Suppressor macrophage treated with lipopolysaccharide for 1 hour (primary cell): ENCODE results near the gene MAP4K4.

Source experiments
- DNase-seq, 3 donors: peaks; one replicate each; pipeline ENCODE4 v3.0.0-alpha.2; 2020 to 2022

MAP4K4 gene

GRCh38 chr2:101723371-101724124 lies 26.0 kb downstream of the MAP4K4 start:
- DNase-seq: no peak

DNA sequence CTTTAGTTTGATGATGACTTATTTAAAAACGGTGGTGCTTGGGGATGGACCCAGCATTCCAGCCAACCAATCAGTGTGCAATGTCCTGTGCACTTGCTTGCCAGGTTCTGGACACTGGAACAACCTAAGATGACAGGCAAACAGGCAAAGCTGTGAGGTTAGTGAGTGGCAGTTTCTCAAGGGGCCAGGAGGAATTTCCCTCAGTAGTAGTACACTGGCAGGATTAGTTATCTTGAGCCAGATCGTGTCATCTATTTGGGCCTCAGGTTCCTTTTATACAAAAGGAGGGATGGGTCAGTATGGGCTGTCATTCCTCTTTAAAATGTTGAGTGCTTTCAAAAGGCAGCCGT lies 26.6 kb downstream of the MAP4K4 start:
- DNase-seq: peak in 1 of 3 donors; percentile 36

GRCh38 chr2:101725038-101725437 lies 27.5 kb downstream of the MAP4K4 start:
- no peak for DNase-seq

DNA sequence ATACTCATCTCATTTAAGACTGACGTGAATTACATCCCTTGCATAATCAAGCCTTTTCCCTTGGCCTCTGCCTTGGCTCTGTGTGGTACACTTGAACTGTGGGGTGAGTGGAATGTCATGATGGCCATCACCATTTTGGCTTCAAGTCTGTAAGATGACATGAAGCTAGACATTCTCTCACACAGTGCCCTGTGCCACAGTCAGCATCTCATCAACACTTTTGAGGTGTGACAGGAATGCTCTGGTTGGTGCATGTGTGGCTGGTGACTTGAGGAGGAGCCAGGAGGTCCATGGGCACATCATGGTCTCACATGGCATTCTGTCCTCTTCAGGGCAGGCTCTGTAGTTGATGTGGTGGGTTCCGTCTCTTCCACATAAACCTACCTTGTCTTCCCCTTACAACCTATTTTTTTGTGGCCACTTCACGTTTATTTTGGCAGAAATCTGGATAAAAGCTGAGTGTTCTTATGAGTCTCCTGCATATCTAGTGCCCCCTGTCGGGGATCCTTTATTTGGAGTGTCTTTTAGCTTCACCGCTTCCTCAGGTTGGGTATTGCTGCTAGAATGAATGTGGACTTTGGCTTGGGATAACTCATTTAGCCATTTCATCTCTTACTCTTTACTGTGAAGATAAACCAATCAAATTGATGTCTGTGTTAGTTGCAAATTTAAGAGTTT lies 28.1 kb downstream of the MAP4K4 start:
- DNase-seq: no peak

DNA sequence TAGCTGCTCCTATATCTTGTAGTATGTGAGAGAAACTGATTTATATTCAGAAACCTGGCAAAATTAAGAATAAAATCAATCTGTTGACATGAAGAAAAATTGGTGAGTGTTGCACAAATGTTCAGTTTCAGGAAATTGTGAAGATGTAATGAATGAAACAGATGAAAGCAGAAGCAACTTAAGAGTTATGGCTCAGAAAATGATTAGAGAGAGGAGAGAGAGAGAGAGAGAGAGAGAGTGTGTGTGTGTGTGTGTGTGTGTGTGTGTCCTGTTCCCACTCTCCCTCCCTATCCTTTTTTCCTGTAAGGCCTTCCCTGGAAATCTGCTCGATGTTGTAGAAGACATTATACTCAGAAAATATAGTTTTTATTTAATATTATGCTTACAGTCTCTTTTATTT lies 31.4 kb downstream of the MAP4K4 start:
- DNase-seq: no peak

GRCh38 chr2:101729521-101730190 lies 32.1 kb downstream of the MAP4K4 start:
- DNase-seq: no peak

DNA sequence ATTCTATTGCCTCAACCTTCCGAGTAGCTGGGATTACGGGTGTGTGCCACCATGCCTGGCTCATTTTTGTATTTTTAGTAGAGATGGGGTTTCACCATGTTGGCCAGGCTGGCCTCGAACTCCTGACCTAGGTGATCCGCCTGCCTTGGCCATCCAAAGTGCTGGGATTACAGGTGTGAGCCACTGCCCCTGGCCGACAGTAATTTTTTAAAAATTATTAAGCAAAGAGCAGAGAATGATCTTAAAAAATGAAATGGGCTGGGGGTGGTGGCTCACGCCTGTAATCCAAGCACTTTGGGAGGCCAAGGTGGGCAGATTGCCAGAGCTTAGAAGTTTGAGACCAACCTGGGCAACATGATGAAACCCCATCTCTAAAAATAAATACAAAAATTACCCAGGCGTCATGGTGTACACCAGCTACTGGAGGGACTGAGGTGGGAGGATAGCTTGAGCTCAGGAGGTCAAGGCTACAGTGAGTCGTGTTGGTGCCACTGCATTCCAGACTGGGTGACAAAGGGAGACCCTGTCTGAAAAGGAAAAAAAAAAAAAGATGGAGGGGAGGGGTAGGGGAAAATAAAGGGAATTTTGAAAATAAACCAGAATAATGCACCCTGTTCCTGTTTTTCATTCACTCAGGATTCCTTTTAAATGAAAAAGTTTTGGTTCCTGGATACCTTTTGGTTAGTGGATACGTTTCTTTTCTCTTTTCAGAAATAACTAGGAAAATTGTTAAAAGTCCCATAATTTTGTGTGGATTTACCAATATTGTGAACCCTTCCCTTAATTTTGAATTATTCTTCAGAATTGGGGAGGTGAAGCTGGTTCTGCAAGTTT lies 33.9 kb downstream of the MAP4K4 start:
- peak; percentile 68 to 75 (median 69) for DNase-seq

DNA sequence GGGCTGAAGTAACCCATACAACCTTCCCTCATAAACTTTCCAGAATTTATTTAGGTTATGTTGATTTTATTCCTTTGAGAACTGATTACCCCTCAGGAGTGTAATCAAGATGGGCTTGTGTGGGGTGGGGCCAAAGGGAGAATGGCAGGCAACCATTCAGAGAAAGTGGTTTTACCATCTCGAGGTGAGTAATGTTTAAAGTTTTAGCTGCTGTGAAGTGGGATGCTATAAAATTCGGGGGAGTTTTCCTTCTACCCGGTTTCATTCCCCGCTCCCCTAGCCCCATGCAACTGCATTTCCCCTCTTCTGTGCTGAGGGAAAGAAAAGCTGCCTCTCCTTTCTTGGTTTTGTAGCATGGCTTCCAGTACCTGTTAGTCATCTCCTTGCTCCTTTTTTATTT lies 34.7 kb downstream of the MAP4K4 start:
- no peak for DNase-seq

GRCh38 chr2:101732773-101733256 lies 35.3 kb downstream of the MAP4K4 start:
- no peak for DNase-seq

DNA sequence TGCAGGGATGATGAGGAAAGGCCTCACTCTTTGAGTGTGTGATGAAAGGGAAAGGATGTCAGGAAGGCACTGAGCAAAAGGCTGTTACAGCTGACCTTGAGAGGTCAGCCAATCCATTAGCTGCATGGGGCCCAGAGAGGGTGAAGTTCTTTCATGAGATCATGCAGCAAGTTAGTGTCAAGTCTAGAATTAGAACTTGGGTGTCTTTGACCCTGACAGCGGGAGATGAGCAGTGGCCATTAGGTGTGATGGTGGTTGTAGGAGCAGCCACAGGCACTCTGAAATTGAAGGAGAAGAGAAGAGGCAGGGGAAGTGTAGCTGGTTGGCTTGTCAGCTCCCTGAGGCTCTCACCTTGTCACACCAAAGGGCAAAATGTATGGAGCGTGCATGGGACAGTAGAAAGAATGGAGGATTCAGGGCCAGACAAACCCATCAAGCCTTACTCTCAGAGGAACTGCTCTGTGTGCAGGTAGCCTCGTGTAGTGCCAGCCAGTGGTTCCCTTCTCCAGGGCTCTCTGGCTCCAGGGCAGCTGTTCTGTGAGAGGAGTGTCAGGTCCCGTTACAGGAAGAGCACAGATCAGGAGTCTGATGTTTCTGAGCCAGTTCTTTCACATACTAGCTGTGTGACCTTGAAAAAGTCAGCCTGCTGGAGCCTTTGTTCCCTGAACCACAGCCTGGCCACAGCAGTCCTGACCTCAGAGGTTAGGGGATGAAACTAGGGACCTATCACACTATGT lies 35.9 kb downstream of the MAP4K4 start:
- DNase-seq: no peak

DNA sequence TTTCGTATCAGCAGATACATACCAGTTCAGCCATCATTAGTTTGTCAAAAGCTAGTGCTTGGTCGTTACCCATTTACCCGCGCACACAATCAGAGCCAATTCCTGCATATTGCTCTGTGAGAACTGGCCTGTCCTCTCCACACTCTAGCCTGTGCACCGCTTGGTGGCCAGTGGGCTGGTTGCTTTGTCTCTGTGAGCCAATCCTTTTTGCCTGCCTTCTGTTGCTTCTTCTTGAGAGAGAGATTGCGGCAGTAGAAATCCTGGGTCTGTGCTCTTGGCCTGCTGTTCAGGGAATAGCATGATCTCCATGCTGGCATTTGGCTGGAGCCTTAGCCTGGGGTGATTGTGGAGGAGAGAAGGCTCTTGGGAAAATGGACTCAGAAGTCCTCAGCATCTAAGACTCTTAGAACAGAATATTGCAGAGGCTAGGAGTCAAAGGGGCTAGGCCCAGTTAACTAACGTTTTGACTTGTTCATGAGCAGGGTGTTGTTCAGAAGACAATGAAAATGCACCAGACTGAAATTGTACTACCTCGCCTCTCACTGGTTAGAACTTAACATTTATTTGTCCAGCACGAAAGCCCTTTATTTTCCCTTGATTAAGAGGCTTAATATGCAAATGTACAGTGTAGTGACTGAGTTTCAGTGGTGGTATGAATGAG lies 37.1 kb downstream of the MAP4K4 start:
- DNase-seq: no peak

DNA sequence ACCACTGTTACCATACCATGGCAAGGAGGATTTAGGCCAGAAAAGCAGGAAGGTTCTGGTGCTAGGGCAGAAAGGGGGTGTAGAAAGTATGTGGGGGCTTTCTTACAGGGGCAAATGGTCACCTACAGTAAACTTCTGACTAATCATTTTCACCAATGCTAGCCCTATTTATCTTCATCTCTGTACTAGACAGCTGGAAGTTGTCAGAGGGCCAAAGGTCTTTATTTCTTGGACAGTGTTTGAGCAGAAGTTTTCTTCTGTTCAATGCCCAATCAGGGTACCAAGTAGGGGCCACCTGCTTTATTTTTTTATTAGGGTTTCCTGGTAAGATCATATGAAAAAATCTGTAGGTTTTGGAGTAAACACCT lies 37.6 kb downstream of the MAP4K4 start:
- DNase-seq: no peak

DNA sequence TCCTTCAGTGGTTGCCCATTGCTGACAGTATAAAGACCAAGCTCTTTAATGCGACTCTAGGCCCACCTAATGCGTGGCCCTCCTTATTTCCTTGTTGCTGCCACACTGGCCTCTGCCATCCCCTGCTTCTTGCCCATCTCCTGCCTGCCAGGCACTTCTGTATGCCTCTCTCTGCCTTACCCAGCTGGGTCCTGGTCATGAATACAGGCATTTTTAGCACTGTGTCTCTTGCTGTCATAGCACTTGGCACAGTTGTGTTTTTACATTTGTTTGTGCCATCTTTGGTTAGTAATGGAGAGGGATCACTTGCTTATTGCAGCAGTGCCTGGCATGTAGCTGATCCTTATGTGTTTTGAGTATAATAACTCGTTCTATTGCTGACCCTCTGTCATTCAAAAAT lies 38.7 kb downstream of the MAP4K4 start:
- no peak for DNase-seq

- peak; percentile 79 to 96 (median 94) for DNase-seq
Observed at GRCh38 chr2:101736861-101737291, 39.4 kb downstream of the MAP4K4 start.

DNA sequence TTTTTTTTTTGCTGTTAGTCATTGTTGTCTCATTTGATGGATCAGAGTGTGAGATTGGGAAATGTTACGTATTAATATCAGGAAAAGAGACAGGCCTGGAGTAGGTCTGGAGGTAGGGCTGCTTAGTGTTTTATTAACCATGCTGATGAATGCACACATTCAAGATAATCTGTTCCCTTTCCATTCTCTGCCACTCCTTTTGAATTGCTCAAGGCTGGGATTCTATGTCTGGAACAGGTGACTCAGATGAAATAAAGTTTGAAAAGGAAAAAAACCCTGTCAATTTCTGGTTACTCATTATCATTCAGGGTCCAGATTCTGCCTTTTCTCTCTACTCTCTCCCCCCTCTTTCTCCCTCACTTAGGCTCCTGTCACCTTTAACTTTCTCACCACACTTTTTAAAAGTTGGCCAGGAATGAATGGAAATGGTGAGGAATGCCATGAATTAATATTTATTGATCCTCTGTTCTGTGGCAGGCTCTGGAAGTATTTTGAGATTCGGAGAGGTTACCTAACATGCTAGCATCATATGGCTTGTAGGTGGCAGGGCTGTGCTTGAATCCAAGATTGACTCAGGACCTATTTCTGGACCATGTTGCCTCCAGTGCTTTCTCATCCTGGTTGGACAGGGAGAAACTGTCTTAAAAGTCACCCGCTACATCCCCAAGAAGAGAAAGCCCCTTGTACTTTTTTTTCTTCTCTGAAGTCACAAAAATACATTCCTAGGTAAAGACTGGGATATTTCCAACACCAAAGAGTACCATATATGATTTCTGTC lies 40.2 kb downstream of the MAP4K4 start:
- peak; percentile 59 to 80 (median 69) for DNase-seq

DNA sequence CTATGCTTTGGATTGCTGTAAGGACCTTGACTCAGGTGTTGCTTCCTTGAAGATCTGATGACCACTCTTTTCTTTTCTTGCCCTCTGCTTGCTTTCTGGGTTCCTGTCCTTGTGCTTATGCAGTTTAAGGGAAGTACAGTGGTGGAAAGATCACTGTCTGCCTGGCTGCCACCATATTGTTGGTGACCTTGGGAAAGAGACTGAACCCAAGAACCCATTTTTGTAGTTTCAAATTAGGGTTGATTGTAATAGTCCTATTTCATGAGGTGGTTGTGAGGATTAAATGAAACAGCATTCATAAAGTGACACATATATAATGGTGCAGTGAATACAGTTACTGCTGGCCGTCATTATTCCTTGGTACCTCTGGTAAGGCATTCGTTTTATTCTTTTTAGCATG lies 41.1 kb downstream of the MAP4K4 start:
- no peak for DNase-seq

GRCh38 chr2:101740555-101740964 lies 43.1 kb downstream of the MAP4K4 start:
- DNase-seq: peak in 2 of 3 donors; percentile 37 to 45

DNA sequence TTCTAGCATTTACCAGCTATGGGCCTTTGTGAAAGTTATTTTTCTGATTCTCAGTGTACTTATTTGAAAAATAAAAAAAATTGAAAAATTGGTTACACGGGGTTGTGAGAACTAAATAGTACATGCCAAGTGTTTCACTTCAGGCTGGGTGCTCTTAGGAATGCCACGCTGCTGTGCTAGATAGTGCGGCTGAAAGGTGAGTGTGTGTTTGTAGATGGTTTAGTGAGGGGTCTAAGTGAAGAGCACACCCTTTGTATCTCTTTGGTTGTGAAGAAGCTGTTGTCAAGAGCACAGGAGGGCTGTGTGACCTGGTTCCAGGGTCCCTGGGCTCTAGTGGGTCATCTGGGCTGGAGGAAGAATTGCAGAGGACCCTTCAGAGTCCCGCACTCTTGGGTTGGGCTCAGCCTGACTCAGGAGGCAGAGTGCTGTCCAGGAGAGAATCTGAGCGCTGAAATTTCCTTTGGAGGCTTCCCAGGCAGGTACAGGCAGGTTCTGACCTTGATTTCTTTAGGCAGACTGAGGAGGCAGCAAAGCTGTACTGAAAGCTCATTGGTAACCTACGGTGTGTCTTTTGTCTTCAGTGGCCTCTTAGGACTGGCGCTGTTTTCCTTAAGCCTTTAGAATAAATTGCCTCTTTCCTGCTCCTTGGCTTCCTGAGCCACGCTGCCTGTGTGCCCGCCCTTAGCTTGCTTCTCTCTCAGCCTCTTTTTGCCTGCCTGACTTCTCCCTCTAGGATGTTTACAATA lies 44.4 kb downstream of the MAP4K4 start:
- no peak for DNase-seq

- DNase-seq: no peak
Observed at GRCh38 chr2:101742547-101742946, 45.0 kb downstream of the MAP4K4 start.

GRCh38 chr2:101743288-101743687 lies 45.8 kb downstream of the MAP4K4 start:
- DNase-seq: no peak
